NB4 (cell line): ENCODE results near the gene TTC9.

Source experiments
- DNase-seq: peaks from one replicate; pipeline ENCODE4 v3.0.0; 2010; ENCODE audit warnings: low read depth
- H3K4me3 ChIP-seq: one replicate; pipeline ENCODE4 v1.5.1; 2011; ENCODE audit warnings: mild to moderate bottlenecking, low read depth, low read length, moderate library complexity
- CTCF ChIP-seq: IDR thresholded peaks from one replicate; pipeline ENCODE4 v1.5.1; 2012; ENCODE audit warnings: low read depth, low read length
- MAX ChIP-seq: IDR thresholded peaks from 2 replicates; pipeline ENCODE4 v1.6.1; 2011; ENCODE audit warnings: low read depth, low read length
- MYC ChIP-seq: IDR thresholded peaks from 2 replicates; pipeline ENCODE4 v1.6.1; 2011; ENCODE audit warnings: low read depth, low read length
- POLR2A ChIP-seq: IDR thresholded peaks from 2 replicates; pipeline ENCODE4 v1.6.1; 2011; ENCODE audit warnings: mild to moderate bottlenecking; ENCODE audit not compliant: insufficient read length; ENCODE audit errors: extremely low read depth

Gene TTC9

GRCh38 chr14:70652871-70653270, 11.2 kb downstream of the TTC9 start:
- no peak overlapping the region for H3K4me3 ChIP-seq
- TF ChIP-seq MYC (no peak), POLR2A (no peak), MAX (no peak), CTCF (no peak)
- no peak for DNase-seq

- no peak overlapping the region for H3K4me3 ChIP-seq
- no peak for DNase-seq
- TF ChIP-seq CTCF, result no peak
- TF ChIP-seq MYC, result no peak
- no peak for TF ChIP-seq MAX
- TF ChIP-seq POLR2A, result no peak
Measured at GRCh38 chr14:70653662-70654061, 11.9 kb downstream of the TTC9 start.

- no peak for TF ChIP-seq MYC
- TF ChIP-seq MAX, result no peak
- no peak for TF ChIP-seq CTCF
- TF ChIP-seq POLR2A, result no peak
- DNase-seq, result no peak
- H3K4me3 ChIP-seq, result no peak overlapping the region
Measured at GRCh38 chr14:70654632-70655031, 12.9 kb downstream of the TTC9 start.

GRCh38 chr14:70655110-70655826, 13.6 kb downstream of the TTC9 start:
- DNase-seq, result peak; percentile 77
- H3K4me3 ChIP-seq, result no peak overlapping the region
- TF ChIP-seq MAX, result no peak
- TF ChIP-seq CTCF, result no peak
- no peak for TF ChIP-seq MYC
- no peak for TF ChIP-seq POLR2A

- DNase-seq, result peak; percentile 61
- TF ChIP-seq MAX (no peak), CTCF (no peak), POLR2A (no peak), MYC (no peak)
- no peak overlapping the region for H3K4me3 ChIP-seq
Measured at GRCh38 chr14:70658899-70659298, 17.2 kb downstream of the TTC9 start.
